HCT116 (cell line): ENCODE results near the gene AOAH. TPM values are rescaled to one million over a fixed set of nuclear protein-coding genes. Genes with fewer than 3 reads are reported as not detected.

Experiments
- ATAC-seq: fragments of 200-7000 bp; cut with Tn5 transposase; 2 replicates; pipeline ENCODE4 v1.9.1; 2020; ENCODE audit warnings: mild to moderate bottlenecking, moderate library complexity
- BruUV-seq: library from RNA; stranded (reverse); fragments of 400-500 nt; replicated peaks from 2 replicates; lab custom pipeline; 2021; lab: Mats Ljungman, UMichigan
- CTCF ChIA-PET: fragments of 300-600 bp; sonication (Branson Sonifier 250); formaldehyde crosslinking; loops from one replicate; lab custom pipeline; 2021; ENCODE audit warnings: antibody characterized with exemption; lab: Charles Lee
- POLR2A ChIA-PET: fragments of 300-600, 350-600 bp; sonication (Branson Sonifier 250); formaldehyde crosslinking; loops from one replicate; lab custom pipeline; 2021; ENCODE audit warnings: antibody characterized with exemption; lab: Charles Lee
- RAD21 ChIA-PET, 2 experiments: fragments of 300-600 bp; sonication (Branson Sonifier 250); formaldehyde crosslinking; loops; one replicate each; lab custom pipeline; 2023; ENCODE audit warnings: low total read pairs in 2 of 2; ENCODE audit not compliant: uncharacterized antibody in 2 of 2, unreplicated experiment in 2 of 2, low non-redundant PET in 1 of 2; lab: Charles Lee
- DNase-seq: peaks from one replicate; pipeline ENCODE4 v3.0.0-alpha.2; 2010; ENCODE audit warnings: low read depth, low spot score
- H2AFZ ChIP-seq: fragments of 200-600 bp; shearing (Covaris generic), sonication (generic); 2 replicates; pipeline ENCODE4 v1.6.1; 2017; ENCODE audit warnings: low read depth, mixed run types, mixed read lengths, antibody characterized with exemption, low read length; ENCODE audit not compliant: poor library complexity, severe bottlenecking
- H3K27ac ChIP-seq: 2 replicates; pipeline ENCODE4 v1.5.1; 2012; ENCODE audit warnings: low read depth, low read length
- H3K27me3 ChIP-seq: fragments of 200-600 bp; sonication (generic); 2 replicates; pipeline ENCODE4 v1.6.1; 2016; ENCODE audit warnings: mixed run types, low read length, mixed read lengths; ENCODE audit not compliant: insufficient read depth
- H3K36me3 ChIP-seq, 2 experiments: fragments of 200-500 bp in 1 of 2; fragments of 200-600 bp in 1 of 2; sonication (Bioruptor generic) in 1 of 2; sonication (generic) in 1 of 2; 2 replicates each; pipeline versions ENCODE4 v1.5.1 to v1.6.1; 2014 to 2016; ENCODE audit warnings: low read length in 2 of 2, inconsistent platforms in 1 of 2, mixed read lengths in 1 of 2, mixed run types in 1 of 2; ENCODE audit not compliant: insufficient read depth in 2 of 2, control insufficient read depth in 1 of 2
- H3K4me1 ChIP-seq, 2 experiments: fragments of 200-600 bp in 1 of 2; sonication (generic) in 1 of 2; 2 replicates each; pipeline versions ENCODE4 v1.5.1 to v1.6.1; 2012 to 2017; ENCODE audit warnings: low read length in 2 of 2, inconsistent platforms in 1 of 2, mild to moderate bottlenecking in 1 of 2, mixed read lengths in 1 of 2, mixed run types in 1 of 2, moderate library complexity in 1 of 2; ENCODE audit not compliant: insufficient read depth in 2 of 2, control insufficient read depth in 1 of 2
- H3K4me2 ChIP-seq: fragments of 200-600 bp; sonication (generic); 2 replicates; pipeline ENCODE4 v1.6.1; 2017; ENCODE audit warnings: mixed run types, low read length, mixed read lengths
- H3K4me3 ChIP-seq, 2 experiments: fragments of 200-600 bp in 1 of 2; sonication (generic) in 1 of 2; replicated peaks in 1 of 2; 2 replicates each; pipeline ENCODE4 v1.5.1; 2011 to 2016; ENCODE audit warnings: low read length in 2 of 2, control low read depth in 1 of 2, low read depth in 1 of 2, mild to moderate bottlenecking in 1 of 2, mixed read lengths in 1 of 2, mixed run types in 1 of 2
- H3K79me2 ChIP-seq: fragments of 200-600 bp; sonication (generic); 2 replicates; pipeline ENCODE4 v1.6.1; 2017; ENCODE audit warnings: mild to moderate bottlenecking, mixed run types, low read length, moderate library complexity, mixed read lengths; ENCODE audit not compliant: insufficient read depth
- H3K9ac ChIP-seq: fragments of 200-600 bp; sonication (generic); 2 replicates; pipeline ENCODE4 v1.6.1; 2016; ENCODE audit warnings: low read length, mixed read lengths
- H3K9me2 ChIP-seq: fragments of 200-600 bp; sonication (generic), shearing (Covaris generic); 2 replicates; pipeline ENCODE4 v1.6.1; 2017; ENCODE audit warnings: mixed run types, mild to moderate bottlenecking, moderate library complexity; ENCODE audit not compliant: insufficient read depth
- H3K9me3 ChIP-seq, 2 experiments: fragments of 200-500 bp in 1 of 2; fragments of 200-600 bp in 1 of 2; sonication (Bioruptor generic) in 1 of 2; sonication (generic) in 1 of 2; 2 replicates each; pipeline ENCODE4 v1.6.1; 2014 to 2017; ENCODE audit warnings: low read length in 2 of 2, mixed read lengths in 2 of 2, inconsistent platforms in 1 of 2, low read depth in 1 of 2, mild to moderate bottlenecking in 1 of 2, mixed run types in 1 of 2, moderate library complexity in 1 of 2; ENCODE audit not compliant: control insufficient read depth in 1 of 2, insufficient read depth in 1 of 2
- H4K20me1 ChIP-seq: fragments of 200-600 bp; sonication (generic), shearing (Covaris generic); 2 replicates; pipeline ENCODE4 v1.6.1; 2017; ENCODE audit warnings: mixed run types, mild to moderate bottlenecking, moderate library complexity; ENCODE audit not compliant: insufficient read depth
- CBX3 ChIP-seq: IDR thresholded peaks from 2 replicates; pipeline ENCODE4 v1.6.1; 2012; ENCODE audit warnings: low read depth
- CEBPB ChIP-seq: IDR thresholded peaks from 2 replicates; pipeline ENCODE4 v1.6.1; 2012; ENCODE audit warnings: low read depth
- EGR1 ChIP-seq: IDR thresholded peaks from 2 replicates; pipeline ENCODE4 v1.6.1; 2012; ENCODE audit warnings: low read depth
- ELF1 ChIP-seq: IDR thresholded peaks from 2 replicates; pipeline ENCODE4 v1.6.1; 2012; ENCODE audit warnings: low read depth, borderline replicate concordance
- EZH2 ChIP-seq: fragments of 200-600 bp; sonication (generic); IDR thresholded peaks from 2 replicates; pipeline ENCODE4 v1.6.1; 2017; ENCODE audit warnings: antibody characterized with exemption, mixed run types
- EZH2phosphoT487 ChIP-seq: fragments of 200-600 bp; IDR thresholded peaks from 2 replicates; pipeline ENCODE4 v1.6.1; 2018; ENCODE audit warnings: antibody characterized with exemption, borderline replicate concordance
- FOSL1 ChIP-seq: IDR thresholded peaks from 2 replicates; pipeline ENCODE4 v1.6.1; 2012; ENCODE audit warnings: low read depth
- JUND ChIP-seq: IDR thresholded peaks from 2 replicates; pipeline ENCODE4 v1.6.1; 2012
- POLR2A ChIP-seq: IDR thresholded peaks from 2 replicates; pipeline ENCODE4 v1.7.0; 2011; ENCODE audit warnings: borderline replicate concordance; ENCODE audit not compliant: insufficient read depth, insufficient read length; ENCODE audit errors: extremely low read depth
- RAD21 ChIP-seq: IDR thresholded peaks from 2 replicates; pipeline ENCODE4 v1.6.1; 2012; ENCODE audit warnings: low read depth, mild to moderate bottlenecking
- SIN3A ChIP-seq: IDR thresholded peaks from 2 replicates; pipeline ENCODE4 v1.6.1; 2012; ENCODE audit warnings: low read depth
- SRF ChIP-seq: IDR thresholded peaks from 2 replicates; pipeline ENCODE4 v1.6.1; 2012; ENCODE audit warnings: low read depth
- TCF7L2 ChIP-seq: IDR thresholded peaks from 2 replicates; pipeline ENCODE4 v1.7.0; 2011; ENCODE audit warnings: borderline replicate concordance, inconsistent platforms; ENCODE audit not compliant: insufficient read depth, insufficient read length; ENCODE audit errors: extremely low read depth
- YY1 ChIP-seq: IDR thresholded peaks from 2 replicates; pipeline ENCODE4 v1.6.1; 2011; ENCODE audit warnings: low read length, low read depth, moderate library complexity, mild to moderate bottlenecking; ENCODE audit not compliant: insufficient replicate concordance; ENCODE audit errors: extremely low read depth
- ZBTB33 ChIP-seq: IDR thresholded peaks from 2 replicates; pipeline ENCODE4 v1.6.1; 2011; ENCODE audit warnings: mild to moderate bottlenecking, low read length, moderate library complexity; ENCODE audit not compliant: insufficient replicate concordance; ENCODE audit errors: extremely low read depth
- ZFX ChIP-seq: fragments of 450-650 bp; IDR thresholded peaks from 2 replicates; pipeline ENCODE4 v1.6.1; 2017
- intact Hi-C: fragments of 100-400 bp; cut with micrococcal nuclease; formaldehyde crosslinking; loops from 2 replicates; pipeline ENCODE4 v1.10.0; 2022
- total RNA-seq: library from RNA; stranded (reverse); gene quantifications from one replicate; pipeline ENCODE4 v1.2.1, GENCODE V29; 2021; ENCODE audit not compliant: unreplicated experiment
- TF ChIP-seq, protein P1 (sequence below): IDR thresholded peaks from 2 replicates; pipeline ENCODE4 v1.6.1; 2012
- TF ChIP-seq, protein P2 (sequence below), 3 experiments: fragments of 200-600 bp in 1 of 3; sonication (generic) in 1 of 3; IDR thresholded peaks in 2 of 3; conservative IDR thresholded peaks in 1 of 3; 2 replicates each; pipeline ENCODE4 v1.5.1; 2012 to 2017; ENCODE audit warnings: low read depth in 2 of 3, low read length in 2 of 3, antibody characterized with exemption in 1 of 3, borderline replicate concordance in 1 of 3, control low read depth in 1 of 3, mild to moderate bottlenecking in 1 of 3, mixed read lengths in 1 of 3, mixed run types in 1 of 3, moderate library complexity in 1 of 3; ENCODE audit not compliant: insufficient read depth in 1 of 3
- TF ChIP-seq, protein P3 (sequence below): IDR thresholded peaks from 2 replicates; pipeline ENCODE4 v1.6.1; 2012
- TF ChIP-seq, protein P4 (sequence below): IDR thresholded peaks from 2 replicates; pipeline ENCODE4 v1.6.1; 2012; ENCODE audit warnings: low read depth

AOAH gene
- total RNA-seq, 1 experiment from 2014 or later: 1.1 TPM

DNA sequence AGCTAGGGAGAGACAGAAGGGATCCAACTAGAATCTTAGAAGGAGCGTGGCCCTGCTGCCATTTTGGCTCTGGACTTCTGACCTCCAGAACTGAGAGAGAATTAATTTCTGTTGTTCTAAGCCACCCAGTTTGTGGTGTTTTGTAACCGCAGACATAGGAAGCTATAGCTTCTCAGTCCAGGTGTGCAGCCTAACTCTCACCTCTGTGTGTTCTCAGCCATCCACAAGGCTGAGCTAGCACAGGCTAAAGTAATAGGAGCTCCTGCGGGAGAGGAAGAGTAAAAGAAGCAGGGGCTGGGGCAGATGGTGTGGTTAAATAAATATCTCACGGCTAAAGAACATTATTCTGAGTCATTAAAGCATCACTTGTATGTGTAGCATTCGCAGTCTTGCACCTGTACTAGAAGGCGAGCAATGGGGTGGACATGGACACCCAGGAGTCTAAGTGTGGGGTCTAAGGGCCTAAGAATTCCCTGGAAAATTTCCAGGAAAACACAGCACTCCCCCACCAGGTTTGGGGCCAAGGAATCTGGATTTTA lies 94.1 kb downstream of the AOAH start:
- no peaks in the 10 kb centered on the region for H4K20me1 ChIP-seq
- CTCF ChIA-PET: no interaction called here
- no peaks in the 10 kb centered on the region for H3K9me2 ChIP-seq
- no peak overlapping the region for H3K9ac ChIP-seq
- no peak overlapping the region for H3K27ac ChIP-seq
- H3K4me3 ChIP-seq: no peak overlapping the region
- no peaks in the 10 kb centered on the region for H3K36me3 ChIP-seq
- RAD21 ChIA-PET: no interaction called here
- no peaks in the 10 kb centered on the region; the same call in 1 of the 2 replicates for H3K27me3 ChIP-seq
- H3K79me2 ChIP-seq: no peaks in the 10 kb centered on the region
- intact Hi-C loops: no loop called here
- DNase-seq (no peak), ATAC-seq (no peak)
- TF ChIP-seq, protein P1, sequence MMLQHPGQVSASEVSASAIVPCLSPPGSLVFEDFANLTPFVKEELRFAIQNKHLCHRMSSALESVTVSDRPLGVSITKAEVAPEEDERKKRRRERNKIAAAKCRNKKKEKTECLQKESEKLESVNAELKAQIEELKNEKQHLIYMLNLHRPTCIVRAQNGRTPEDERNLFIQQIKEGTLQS: no peak
- TF ChIP-seq, protein P2, sequence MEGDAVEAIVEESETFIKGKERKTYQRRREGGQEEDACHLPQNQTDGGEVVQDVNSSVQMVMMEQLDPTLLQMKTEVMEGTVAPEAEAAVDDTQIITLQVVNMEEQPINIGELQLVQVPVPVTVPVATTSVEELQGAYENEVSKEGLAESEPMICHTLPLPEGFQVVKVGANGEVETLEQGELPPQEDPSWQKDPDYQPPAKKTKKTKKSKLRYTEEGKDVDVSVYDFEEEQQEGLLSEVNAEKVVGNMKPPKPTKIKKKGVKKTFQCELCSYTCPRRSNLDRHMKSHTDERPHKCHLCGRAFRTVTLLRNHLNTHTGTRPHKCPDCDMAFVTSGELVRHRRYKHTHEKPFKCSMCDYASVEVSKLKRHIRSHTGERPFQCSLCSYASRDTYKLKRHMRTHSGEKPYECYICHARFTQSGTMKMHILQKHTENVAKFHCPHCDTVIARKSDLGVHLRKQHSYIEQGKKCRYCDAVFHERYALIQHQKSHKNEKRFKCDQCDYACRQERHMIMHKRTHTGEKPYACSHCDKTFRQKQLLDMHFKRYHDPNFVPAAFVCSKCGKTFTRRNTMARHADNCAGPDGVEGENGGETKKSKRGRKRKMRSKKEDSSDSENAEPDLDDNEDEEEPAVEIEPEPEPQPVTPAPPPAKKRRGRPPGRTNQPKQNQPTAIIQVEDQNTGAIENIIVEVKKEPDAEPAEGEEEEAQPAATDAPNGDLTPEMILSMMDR (IDR thresholded peaks at IDR 0.05 in 2 of 3, conservative IDR thresholded peaks at IDR 0.05 in 1 of 3; ENCODE audit: borderline replicate concordance in 1 of 3, insufficient read depth in 1 of 3, low read depth in 2 of 3, low read length in 2 of 3): no peak
- TF ChIP-seq CBX3: no peak
- no peak for TF ChIP-seq CEBPB
- no peak for TF ChIP-seq SIN3A
- TF ChIP-seq EZH2phosphoT487: no peak
- TF ChIP-seq YY1: no peak
- no peak for TF ChIP-seq TCF7L2
- no peak for TF ChIP-seq JUND
- no peak for TF ChIP-seq ZFX
- no peak for TF ChIP-seq SRF
- no peak for TF ChIP-seq RAD21
- TF ChIP-seq ELF1: no peak
- no peak for TF ChIP-seq EGR1
- TF ChIP-seq, protein P3, sequence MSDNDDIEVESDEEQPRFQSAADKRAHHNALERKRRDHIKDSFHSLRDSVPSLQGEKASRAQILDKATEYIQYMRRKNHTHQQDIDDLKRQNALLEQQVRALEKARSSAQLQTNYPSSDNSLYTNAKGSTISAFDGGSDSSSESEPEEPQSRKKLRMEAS: no peak
- no peak for TF ChIP-seq POLR2A
- TF ChIP-seq EZH2: no peak
- no peak for TF ChIP-seq FOSL1
- no peak for TF ChIP-seq ZBTB33
- TF ChIP-seq, protein P4, sequence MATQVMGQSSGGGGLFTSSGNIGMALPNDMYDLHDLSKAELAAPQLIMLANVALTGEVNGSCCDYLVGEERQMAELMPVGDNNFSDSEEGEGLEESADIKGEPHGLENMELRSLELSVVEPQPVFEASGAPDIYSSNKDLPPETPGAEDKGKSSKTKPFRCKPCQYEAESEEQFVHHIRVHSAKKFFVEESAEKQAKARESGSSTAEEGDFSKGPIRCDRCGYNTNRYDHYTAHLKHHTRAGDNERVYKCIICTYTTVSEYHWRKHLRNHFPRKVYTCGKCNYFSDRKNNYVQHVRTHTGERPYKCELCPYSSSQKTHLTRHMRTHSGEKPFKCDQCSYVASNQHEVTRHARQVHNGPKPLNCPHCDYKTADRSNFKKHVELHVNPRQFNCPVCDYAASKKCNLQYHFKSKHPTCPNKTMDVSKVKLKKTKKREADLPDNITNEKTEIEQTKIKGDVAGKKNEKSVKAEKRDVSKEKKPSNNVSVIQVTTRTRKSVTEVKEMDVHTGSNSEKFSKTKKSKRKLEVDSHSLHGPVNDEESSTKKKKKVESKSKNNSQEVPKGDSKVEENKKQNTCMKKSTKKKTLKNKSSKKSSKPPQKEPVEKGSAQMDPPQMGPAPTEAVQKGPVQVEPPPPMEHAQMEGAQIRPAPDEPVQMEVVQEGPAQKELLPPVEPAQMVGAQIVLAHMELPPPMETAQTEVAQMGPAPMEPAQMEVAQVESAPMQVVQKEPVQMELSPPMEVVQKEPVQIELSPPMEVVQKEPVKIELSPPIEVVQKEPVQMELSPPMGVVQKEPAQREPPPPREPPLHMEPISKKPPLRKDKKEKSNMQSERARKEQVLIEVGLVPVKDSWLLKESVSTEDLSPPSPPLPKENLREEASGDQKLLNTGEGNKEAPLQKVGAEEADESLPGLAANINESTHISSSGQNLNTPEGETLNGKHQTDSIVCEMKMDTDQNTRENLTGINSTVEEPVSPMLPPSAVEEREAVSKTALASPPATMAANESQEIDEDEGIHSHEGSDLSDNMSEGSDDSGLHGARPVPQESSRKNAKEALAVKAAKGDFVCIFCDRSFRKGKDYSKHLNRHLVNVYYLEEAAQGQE: no peak
- H3K4me2 ChIP-seq: no peak overlapping the region
- BruUV-seq: no TSS peak
- POLR2A ChIA-PET: no interaction called here
- no peak overlapping the region for H2AFZ ChIP-seq
- no peaks in the 10 kb centered on the region for H3K4me1 ChIP-seq
- no peaks in the 10 kb centered on the region for H3K9me3 ChIP-seq
